ENCODE data around the gene SLC16A3. TPM values are rescaled to one million over a fixed set of nuclear protein-coding genes. Genes with fewer than 3 reads are reported as not detected.

SLC16A3 gene
- total and polyA plus RNA-seq, 2 experiments from 2014 or later: 3.5 to 10.6 TPM

- TF ChIP-seq ZNF462 (CRISPR knock-in tag; IDR thresholded peaks at IDR 0.05) (no peak), NANOG (IDR thresholded peaks at IDR 0.05; ENCODE audit: borderline replicate concordance) (no peak), EZH2phosphoT487 (IDR thresholded peaks at IDR 0.05; ENCODE audit: unreplicated experiment) (no peak), ZNF331 (CRISPR knock-in tag; IDR thresholded peaks at IDR 0.05; ENCODE audit: low read depth) (no peak), ZNF114 (CRISPR knock-in tag; IDR thresholded peaks at IDR 0.05) (no peak), STAT1 (IDR thresholded peaks at IDR 0.05; ENCODE audit: unreplicated experiment) (no peak)
- TF ChIP-seq, protein P1, sequence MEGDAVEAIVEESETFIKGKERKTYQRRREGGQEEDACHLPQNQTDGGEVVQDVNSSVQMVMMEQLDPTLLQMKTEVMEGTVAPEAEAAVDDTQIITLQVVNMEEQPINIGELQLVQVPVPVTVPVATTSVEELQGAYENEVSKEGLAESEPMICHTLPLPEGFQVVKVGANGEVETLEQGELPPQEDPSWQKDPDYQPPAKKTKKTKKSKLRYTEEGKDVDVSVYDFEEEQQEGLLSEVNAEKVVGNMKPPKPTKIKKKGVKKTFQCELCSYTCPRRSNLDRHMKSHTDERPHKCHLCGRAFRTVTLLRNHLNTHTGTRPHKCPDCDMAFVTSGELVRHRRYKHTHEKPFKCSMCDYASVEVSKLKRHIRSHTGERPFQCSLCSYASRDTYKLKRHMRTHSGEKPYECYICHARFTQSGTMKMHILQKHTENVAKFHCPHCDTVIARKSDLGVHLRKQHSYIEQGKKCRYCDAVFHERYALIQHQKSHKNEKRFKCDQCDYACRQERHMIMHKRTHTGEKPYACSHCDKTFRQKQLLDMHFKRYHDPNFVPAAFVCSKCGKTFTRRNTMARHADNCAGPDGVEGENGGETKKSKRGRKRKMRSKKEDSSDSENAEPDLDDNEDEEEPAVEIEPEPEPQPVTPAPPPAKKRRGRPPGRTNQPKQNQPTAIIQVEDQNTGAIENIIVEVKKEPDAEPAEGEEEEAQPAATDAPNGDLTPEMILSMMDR (conservative IDR thresholded peaks at IDR 0.05; ENCODE audit: low read depth in 2 of 2): no peak
These were observed 44.1 kb upstream of the SLC16A3 start (continued) for GRCh38 chr17:82184761-82185160.

DNA sequence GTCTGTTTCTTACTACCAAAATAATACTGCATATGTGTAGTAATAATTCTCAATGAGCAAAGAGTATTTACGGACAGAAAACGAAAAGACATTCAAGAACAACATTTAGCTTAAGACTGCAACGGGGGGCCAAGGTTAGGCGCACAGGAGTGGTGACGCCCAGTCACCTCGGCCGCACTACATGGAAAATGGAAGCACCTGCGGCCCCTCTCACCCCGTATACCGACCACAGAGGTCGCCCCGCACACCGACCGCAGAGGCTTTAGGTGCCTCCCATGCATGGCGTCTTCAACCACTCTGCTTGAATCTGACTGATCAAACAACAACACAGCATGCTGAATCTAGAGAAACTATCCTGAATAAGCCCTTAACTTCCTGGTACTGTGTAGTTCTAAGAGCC lies 42.6 kb upstream of the SLC16A3 start:
- DNase-seq (ENCODE audit: low spot score) (no peak), ATAC-seq (no peak)
- no peak overlapping the region for H3K27ac ChIP-seq (ENCODE audit: low read depth)
- H3F3A ChIP-seq (replicated peaks; ENCODE audit: low read depth): no peaks in the 10 kb centered on the region
- no peaks in the 10 kb centered on the region for H3K4me1 Mint-ChIP-seq
- H3K9me2 ChIP-seq (ENCODE audit: insufficient read depth): no peaks in the 10 kb centered on the region
- peaks cover 5% of the 10 kb centered on the region; the same call in 2 of the 3 replicates for H3K36me3 Mint-ChIP-seq (ENCODE audit: low read depth)
- H3K36me3 ChIP-seq (ENCODE audit: insufficient read depth): no peaks in the 10 kb centered on the region
- H3K4me3 ChIP-seq: no peak overlapping the region
- H2AFZ ChIP-seq: no peak overlapping the region
- H3K27me3 ChIP-seq (ENCODE audit: insufficient read depth): no peaks in the 10 kb centered on the region
- no peaks in the 10 kb centered on the region for H3K79me2 ChIP-seq (replicated peaks; ENCODE audit: insufficient read depth)
- H3K9me3 Mint-ChIP-seq: no peaks in the 10 kb centered on the region
- H3K4me3 Mint-ChIP-seq: no peak overlapping the region
- peaks cover 9% of the 10 kb centered on the region for H3K27me3 Mint-ChIP-seq (ENCODE audit: insufficient read depth, low read depth, poor library complexity)
- H3K27ac Mint-ChIP-seq: no peak overlapping the region
- no peaks in the 10 kb centered on the region for H3K4me1 ChIP-seq (ENCODE audit: insufficient read depth)
- no peak overlapping the region for H3K4me2 ChIP-seq
- peaks cover 5% of the 10 kb centered on the region; the same call in 1 of the 2 replicates for H4K20me1 ChIP-seq (replicated peaks; ENCODE audit: insufficient read depth)
- TF ChIP-seq ZNF114 (CRISPR knock-in tag; IDR thresholded peaks at IDR 0.05): no peak
- no peak for TF ChIP-seq ZNF331 (CRISPR knock-in tag; IDR thresholded peaks at IDR 0.05; ENCODE audit: low read depth)
- TF ChIP-seq EZH2phosphoT487 (IDR thresholded peaks at IDR 0.05; ENCODE audit: unreplicated experiment): no peak
- TF ChIP-seq ZNF462 (CRISPR knock-in tag; IDR thresholded peaks at IDR 0.05): no peak
- TF ChIP-seq STAT1 (IDR thresholded peaks at IDR 0.05; ENCODE audit: unreplicated experiment): no peak

Measured in GM23338 (cell line).